GM21381 (cell line): Measurements from ENCODE around the gene TP63.

ENCODE experiments used
- ATAC-seq: cut with Tn5 transposase; IDR thresholded peaks from one replicate; pipeline ENCODE4 v1.9.1; 2021; ENCODE audit warnings: mild to moderate bottlenecking, moderate library complexity; ENCODE audit not compliant: unreplicated experiment

Gene TP63

GRCh38 chr3:189842681-189843602 is 211.8 kb downstream of the TP63 start:
- no peak for ATAC-seq

DNA sequence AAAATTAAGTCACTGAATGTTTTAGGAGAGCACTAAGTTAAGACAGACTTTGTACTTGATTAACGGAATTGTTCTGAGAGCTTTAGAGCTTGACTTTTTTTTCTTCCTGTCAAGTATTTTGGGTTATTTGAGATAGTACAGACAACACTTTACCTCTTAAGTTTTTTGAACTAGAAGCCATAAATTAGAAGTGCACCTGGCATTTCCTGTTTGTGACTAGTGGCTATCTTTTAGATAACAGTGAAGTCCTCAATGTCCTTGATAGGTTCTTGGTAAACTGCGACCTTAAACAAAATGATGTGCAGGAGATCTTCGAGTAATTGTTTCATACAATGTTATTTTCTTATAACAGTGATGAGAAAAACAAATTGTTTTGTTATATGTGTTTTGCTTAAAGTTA is 213.9 kb downstream of the TP63 start:
- ATAC-seq, result no peak

DNA sequence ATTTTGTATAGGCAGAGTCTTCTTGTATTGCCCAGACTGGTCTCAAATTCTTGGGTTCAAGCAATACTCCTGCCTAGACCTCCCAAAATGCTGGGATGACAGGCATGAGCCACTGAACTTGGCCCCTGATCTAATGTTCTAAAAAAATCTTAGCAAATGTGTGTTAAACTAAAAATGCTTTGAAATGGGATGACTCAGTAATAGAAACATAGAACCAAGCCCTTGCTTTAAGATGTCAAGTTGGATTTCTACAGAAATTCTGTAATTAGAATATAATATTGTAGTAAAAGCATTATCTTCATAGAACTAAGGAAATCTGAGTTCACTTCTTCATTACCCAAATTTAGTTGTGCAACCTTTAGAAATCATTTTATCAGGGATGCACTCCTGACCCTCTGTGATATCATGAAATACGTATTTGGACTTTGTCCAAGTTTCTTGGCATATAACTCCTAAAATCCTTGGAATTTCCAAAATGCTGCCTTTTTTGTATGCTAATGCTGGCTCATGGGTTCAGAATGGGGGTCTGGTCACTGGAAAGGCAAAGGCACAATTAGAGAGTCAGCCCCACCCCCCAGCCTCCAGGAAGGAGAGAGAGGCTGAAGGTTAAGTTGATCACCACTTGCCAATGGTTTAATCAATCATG is 217.3 kb downstream of the TP63 start:
- ATAC-seq, result no peak

DNA sequence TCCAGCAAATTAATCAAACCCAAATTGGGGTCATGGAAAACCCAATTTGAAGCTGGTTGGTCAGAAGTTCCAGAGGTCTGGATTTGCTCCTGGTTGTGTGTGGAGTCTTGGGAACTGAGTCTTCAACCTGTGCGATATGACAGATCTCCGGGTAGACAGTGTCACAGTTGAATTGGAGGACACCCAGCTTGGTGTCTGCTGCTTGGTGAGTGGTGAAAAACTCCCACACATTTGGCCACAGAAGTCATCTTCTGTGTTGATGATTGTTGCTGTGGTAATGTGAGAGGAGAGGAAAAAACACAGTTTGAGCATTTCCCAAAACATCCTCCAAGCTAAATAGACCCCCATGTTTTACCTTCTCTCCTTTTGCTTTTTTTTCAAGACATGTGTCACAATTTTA is 218.1 kb downstream of the TP63 start:
- ATAC-seq, result no peak

- ATAC-seq, result no peak
Observed at GRCh38 chr3:189851682-189852081, 220.5 kb downstream of the TP63 start.

GRCh38 chr3:189853906-189854305 is 222.7 kb downstream of the TP63 start:
- ATAC-seq, result no peak

GRCh38 chr3:189860296-189860695 is 229.1 kb downstream of the TP63 start:
- ATAC-seq, result no peak

DNA sequence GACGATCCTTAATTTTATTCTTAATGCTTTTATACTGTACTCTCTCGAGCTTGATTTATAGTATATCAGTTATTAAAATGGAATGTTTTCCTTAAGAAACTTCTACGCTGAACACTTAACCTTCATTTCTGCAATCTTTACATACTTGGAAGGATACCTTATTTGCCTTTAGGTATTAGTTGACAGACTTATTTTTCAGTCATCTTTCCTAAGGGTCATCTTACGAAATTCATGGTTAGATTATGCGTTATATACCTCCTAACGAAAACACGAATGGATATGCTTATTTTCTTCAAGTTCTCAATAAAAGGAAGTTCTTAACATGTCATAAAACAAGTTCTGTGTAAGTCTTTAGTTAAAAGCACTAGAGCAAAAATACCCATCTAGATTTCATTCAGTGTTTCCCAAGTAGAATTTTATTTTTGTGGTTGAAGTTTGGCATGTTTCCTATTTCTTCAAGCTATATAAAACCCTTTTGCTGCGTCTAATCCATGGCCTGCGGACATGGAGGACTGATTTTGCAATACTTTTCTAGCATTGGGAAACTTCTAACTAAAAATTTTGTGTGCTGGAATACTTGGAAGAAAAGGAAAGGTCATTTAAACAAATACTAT is 231.3 kb downstream of the TP63 start:
- ATAC-seq, result no peak

- ATAC-seq, result no peak
Observed at GRCh38 chr3:189863031-189863430, 231.8 kb downstream of the TP63 start.

GRCh38 chr3:189868061-189868460 is 236.9 kb downstream of the TP63 start:
- no peak for ATAC-seq

GRCh38 chr3:189869165-189869564 is 238.0 kb downstream of the TP63 start:
- no peak for ATAC-seq

- ATAC-seq, result no peak
Observed at GRCh38 chr3:189871418-189871817, 240.2 kb downstream of the TP63 start.

DNA sequence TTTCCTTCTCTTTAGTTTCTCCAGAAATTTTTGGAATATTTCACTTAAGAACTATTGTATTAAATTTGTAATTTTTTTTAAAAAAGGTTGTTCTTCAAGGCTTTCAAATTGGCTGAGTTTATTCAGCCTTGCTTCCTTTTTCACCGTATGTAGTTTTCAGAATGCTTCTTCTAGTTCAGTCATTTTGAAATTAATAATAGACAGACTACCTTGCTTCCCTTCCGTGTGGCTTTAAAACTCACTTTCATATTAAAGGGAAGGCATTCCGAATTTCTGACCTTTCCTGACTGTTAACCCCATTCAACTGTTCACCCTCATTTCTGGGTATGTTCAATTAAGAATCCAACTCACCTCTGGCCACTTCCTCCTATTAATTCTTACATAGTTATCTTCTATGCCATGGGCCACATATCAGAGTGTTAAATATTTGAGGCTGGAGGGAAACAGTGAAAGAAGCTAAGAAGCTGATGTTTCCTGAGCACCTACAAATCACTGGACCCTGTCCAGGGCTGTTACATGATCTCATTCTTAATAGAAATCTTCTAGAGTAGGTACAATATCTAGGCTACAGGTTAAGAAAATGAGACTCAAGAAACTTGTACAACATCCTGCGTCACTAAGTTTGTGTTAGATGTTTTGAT is 252.0 kb downstream of the TP63 start:
- peak; percentile 50 for ATAC-seq

GRCh38 chr3:189890496-189890895 is 259.3 kb downstream of the TP63 start:
- no peak for ATAC-seq

- no peak for ATAC-seq
Observed at GRCh38 chr3:189896533-189896932, 265.3 kb downstream of the TP63 start.

DNA sequence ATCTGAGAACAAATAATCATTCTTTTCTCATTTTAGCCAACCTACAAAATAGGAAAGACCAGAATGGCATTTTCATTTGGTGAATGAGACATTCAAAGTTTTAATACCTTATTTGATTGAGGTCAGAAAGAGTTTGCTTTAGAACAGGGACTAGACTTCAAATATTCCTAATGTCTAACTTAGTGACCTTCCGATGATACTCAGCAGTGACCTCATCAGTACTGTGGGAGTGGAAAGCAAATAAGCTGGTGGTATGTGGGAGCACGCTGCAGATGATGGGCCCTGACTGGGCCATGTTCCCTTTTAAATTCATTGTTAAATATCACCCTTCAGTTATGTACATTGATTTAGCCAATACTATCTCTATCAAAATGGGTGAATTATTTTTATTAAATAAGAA is 266.2 kb downstream of the TP63 start:
- no peak for ATAC-seq

GRCh38 chr3:189898559-189899153 is 267.5 kb downstream of the TP63 start:
- no peak for ATAC-seq

DNA sequence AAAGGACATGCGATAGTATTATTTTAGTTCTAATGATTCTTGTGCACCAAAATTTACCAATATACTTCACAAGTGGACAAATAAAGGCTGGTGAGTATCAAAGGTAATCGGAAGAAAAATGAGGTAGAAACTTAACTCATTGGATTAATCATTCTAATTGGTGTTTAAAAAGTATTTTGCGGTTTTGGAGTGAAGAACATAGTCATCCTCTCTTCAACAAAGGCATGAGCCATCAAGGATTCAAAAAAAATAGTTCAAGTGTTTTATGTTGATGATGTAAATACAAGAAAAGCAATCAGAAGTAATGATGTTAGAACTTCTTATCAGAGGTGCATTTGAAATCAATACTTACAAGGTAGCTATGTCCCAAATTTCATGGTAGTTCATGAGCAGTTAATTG is 268.0 kb downstream of the TP63 start:
- ATAC-seq, result no peak

GRCh38 chr3:189900578-189900977 is 269.4 kb downstream of the TP63 start:
- ATAC-seq, result no peak

DNA sequence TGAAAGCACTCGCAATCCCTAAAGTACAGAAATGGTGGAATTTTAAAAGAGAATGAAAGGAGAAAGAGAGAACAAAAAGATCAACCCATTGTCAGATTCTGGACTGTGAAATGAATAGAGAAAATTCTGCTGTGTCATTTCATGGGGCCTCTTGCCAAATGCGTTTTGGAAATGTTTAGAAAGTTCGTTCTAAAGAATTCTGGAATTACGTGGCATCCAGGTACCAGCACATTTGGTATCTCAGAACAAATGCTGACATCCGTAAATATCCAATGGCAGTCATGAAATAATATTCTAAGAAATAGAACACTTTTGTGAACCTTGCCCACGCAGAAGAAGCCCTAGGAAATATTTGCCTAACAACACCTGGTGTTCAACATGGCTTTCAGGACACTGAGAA is 270.3 kb downstream of the TP63 start:
- no peak for ATAC-seq
